NCI-H2171 (cell line): ENCODE measurements around the gene IFNLR1.

Experiments
- DNase-seq: peaks from one replicate; lab custom pipeline; 2025; lab: John Stamatoyannopoulos, UW

Gene IFNLR1

DNA sequence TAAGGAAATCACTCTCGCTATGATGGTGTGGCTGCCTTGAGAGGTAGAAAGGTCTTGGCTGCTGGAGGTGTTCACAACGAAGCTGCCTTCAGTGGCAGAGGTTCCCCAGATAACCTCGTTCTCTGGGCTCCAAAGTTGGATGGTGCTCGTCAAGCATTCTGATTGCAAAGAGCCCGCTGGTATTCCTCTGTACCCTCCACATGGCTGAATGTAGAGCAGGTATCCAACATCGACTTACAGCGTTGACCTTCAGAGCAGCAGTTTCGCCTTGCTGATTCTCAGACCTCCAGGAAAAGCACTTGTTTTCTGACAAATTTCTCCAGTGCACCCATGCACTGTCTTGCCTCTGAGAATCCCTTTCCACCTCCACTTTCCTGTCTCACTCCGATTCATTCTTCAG lies 39.9 kb downstream of the IFNLR1 start:
- DNase-seq: no peak

DNA sequence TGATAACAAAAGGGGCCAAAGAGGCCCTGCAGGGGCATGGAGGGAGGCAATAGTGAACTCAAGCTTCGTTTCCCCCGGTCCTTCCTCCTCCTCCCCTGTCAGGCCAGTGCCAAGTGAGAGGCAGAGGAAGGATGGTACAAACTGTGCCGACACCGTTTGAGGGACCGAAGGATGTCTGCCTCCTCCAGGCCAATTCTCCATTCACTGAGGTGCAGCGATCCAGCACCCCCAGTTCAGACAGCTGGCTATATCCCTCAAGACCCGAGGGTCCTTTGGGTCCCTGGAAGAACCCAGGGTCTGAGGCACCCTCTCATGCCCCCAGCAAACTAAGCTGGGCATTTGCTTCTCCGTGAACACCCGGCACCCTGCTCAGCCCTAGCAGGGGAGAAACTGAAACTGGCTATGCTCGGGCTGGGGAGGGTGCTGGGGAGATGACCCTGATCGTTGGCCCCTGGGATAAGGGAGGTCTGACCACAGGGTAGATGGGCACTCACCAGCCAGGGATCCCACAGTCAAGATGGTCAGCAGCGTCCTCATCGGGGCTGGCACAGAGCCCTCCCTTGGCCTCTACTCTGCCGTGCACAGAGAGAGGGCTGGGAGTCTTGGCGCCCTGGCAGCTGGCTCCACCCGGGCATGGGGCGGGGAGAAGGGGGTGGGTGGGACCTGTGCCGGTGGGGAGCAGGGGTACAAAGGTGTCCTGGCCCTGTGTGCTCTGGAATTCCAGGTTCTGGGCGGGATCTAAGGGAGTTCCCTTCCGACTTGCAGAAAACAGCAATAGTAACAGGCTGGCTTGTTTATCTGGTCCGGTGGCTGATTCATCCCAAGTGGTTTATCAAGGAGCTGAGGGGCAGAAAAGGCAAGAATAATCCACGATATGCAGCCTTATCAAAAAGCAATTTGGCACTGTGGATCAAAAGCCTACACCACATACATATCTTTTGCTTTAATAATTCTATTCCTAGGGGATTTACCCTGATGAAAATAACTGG lies 44.2 kb downstream of the IFNLR1 start, which contains the start of gene IL22RA1:
Gene IL22RA1 (minus strand): TSS at position 595 of the 989 bp plus-strand sequence. CDS start 58 bp downstream, at position 537.
- DNase-seq: no peak

DNA sequence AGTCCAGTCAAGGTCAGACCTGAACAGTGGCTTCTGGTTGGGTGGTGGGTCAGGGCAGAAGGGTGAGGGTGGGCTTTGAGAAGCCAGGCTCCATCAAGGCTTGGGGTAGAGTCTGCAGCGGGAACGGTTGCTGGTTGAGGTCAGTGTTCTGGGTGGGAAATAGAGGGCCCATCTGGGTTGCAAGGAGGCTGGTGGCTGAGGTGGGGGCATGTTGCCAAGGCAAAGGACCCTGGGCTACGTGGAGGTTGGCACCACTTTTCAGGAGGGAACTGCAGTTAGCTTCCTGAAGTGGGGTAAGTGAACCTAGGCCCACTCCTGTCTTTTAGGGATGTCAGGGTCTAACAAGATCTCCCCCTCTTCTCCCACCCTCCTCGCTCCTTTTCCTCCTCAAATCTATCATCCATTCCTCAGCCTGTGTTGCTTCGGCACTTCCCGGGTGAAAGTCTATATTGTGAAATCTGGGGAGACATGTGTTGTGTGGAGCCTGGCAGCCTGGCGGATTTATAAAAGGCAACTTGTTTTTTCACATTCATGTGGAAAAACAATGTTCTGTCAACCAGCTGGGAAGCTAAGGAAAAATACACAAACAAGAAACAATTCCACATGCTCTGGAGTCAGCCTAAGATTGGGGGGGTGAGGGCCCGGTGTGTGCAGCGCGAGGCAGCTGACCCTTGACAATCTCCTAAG lies 45.6 kb downstream of the IFNLR1 start:
- DNase-seq: no peak

DNA sequence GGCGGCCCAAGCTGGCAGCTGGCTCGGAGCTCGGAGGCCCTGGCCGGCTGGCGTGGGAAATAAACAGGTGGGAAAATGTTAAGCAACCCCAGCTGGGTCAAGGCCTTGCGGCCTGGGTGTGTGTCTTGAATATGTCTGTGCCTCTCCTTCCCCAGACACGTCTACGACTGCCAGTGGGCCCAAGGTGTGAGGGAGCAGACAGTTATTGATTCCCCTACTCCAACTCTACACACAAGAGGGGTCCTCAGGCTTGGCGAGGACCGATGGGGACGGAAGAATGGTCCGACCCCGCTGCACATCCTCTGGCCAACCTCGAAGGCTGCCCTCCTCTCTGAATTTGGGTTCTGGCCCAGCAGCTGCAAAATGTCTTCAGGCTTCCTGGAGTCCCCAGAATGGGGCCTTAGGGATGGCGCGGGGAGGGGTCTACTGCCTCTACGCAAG lies 46.3 kb downstream of the IFNLR1 start:
- no peak for DNase-seq

DNA sequence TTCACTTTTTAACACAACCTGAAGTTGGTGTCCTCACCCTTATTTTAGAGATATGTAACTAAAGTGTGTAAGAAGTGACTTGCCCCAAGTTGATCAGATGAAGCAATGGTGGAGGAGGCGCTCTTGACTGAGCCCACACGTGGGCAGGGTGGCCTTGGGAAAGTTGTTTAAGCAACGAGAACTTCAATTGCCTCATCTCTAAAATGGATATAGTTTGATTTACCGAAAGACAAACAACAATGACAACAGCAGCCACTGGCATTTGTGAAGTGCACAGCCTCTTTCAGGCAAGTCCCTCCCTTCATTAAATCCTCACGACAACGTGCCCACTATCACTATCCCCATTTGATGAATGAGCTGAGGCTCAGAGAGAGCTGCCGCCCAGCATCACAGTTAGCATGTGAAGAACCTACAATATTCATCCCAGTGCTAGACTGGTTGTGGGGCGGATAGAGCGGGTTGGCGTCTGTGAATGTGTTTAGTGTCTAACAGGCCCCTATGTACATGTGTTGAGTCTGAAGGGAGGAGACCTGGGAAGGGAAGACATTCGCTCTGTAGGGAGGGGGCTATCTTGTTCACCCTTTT lies 47.2 kb downstream of the IFNLR1 start:
- no peak for DNase-seq

DNA sequence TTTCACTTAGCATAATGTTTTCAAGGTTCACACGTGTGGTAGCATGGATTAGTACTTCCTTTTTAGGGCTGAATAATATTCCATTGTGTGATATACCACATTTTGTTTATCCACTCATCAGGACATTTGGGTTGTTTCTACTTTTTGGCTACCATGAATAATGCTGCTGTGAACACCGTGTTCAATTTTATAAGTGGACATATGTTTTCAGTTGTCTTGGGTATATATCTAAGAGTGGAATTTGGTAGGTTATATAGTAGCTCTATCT lies 47.9 kb downstream of the IFNLR1 start:
- DNase-seq: no peak

DNA sequence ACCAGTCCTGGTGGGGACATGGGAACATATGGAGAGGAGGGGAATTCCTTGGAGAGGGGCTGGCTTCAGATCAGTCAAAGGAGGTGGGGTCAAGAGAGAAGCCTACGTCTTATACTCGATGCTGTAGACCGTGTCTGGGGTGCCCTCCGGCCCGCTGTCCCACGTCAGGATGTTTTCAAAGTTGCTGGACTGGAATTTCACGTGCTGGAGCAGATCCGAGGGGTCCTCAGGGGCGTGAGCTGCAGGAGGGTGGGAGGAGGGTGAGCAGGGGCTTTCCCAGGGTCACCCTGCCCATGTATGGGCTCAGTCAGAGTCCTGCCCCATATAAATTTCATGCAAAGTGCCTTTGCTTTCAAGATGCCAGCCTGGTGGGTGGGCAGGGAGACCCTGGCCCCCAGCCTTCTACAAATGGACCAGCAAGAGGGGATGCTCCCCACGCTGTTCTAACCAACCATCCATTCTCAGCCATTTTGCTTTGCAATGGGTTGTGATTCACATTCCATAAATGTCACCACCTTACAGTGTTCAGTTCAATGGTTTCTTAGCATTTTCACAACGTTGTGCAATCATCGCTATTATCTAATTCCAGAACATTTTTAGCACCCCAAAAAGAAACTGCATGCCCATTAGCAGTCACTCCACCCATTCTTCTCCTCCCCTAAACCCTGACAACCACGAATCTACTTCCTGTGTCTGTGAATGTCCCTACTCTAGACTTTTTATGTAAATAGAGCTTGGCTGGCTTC lies 48.4 kb downstream of the IFNLR1 start:
- no peak for DNase-seq

DNA sequence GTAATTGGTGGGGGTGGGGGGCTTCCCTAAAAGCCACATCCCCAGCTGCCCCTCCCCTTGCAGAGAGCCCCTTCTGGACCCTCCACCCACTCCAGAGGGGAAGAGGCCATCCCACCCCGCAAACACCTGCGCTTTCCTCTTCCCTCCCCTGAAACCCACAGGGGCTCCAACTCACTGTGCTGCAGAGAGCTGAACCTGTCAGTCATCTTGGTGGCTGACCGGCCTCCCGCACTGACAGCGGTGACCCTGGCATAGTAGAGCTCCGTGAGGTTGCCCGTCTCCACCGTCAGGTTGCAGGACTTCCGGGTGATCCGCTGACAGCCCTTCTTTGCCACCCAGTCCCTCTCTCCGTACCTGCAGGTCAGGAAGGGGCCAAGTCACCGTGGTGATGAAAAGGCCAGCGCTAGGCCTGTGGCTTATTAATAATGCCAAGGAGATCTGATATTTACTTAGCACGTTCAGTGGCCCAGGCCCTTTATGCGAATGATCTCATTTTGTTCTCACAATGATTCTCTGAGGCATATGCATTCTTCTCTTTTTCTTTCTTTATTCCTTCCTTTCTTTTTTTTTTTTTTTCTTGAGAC lies 50.0 kb downstream of the IFNLR1 start:
- DNase-seq: no peak

DNA sequence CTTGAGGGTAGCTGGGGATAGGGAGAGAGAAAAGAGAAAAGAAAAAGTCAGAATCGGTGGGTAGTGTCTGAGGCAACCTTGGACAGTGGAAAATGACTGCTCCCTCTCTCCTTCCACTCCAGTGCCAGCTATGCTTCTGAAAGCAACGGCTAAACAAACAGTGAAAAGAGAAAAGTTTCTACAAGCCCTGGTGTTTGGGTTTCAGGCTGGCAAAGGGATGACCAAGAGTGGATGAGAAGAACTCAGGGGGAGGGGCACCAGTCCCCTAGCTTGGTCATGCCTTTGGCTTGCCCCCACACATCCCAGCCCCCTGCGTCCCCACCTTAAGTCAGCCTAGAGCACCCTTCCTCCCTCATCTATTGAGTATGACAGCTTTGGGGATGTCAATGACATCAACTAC lies 52.7 kb downstream of the IFNLR1 start:
- no peak for DNase-seq

DNA sequence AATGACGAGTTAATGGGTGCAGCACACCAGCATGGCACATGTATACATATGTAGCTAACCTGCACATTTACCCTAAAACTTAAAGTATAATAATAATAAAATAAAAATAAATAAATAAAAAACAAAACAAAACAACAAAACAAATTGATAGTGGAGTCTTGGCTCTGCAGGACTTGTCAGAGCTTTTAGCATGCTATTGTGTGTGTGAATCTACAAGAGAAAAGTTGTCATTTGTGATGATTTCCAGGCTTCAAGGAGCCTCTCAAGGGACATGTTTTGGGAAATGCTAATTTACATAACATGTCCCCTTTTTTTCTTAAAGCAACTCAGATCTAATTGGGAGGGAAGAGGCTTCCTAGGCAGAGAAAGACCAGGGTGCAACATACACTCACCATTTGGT lies 53.3 kb downstream of the IFNLR1 start:
- DNase-seq: no peak

DNA sequence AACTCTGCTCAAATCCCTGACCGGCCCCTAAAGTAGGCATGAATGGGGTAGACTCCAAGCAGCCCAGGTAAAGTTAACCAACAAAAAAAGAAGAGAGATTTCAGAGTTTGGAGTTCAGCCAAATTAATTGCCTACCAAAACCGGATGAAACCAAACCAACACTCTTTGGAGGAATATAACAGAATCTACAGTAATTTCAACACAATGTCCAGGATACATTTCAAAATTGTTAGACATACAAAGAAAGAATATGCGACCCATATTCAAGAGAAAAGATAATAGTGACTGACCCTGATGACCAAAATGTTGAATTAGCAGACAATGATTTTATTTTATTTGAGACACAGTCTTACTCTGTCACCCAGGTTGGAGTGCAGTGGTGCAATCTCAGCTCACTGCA lies 56.7 kb downstream of the IFNLR1 start:
- DNase-seq: no peak

DNA sequence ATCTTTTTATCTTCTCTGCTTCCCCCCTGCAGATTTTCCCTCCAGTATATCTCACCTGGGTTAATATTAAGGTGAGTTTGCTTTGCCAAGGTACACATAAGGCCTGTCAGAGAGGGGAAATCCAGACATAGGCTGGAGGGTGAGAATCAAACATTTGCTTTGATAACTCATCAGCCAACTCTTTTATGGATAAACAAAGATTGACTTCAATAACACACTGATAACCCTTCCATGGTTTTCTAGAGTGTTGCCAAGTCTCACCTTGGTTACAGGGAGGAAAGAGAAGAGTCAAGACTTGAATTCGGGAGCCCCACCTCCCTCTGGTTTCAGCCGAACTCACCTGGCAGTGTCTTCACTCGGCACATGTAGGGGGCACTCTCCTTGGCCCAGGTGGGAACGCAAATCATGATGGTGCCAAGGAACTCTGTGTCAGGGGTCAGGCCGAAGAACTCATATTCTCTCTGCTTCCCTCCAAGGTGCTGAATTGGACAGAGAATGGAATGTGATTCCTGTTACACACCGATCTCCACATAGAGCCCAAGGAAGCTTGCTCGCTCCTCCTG lies 59.2 kb downstream of the IFNLR1 start:
- no peak for DNase-seq

DNA sequence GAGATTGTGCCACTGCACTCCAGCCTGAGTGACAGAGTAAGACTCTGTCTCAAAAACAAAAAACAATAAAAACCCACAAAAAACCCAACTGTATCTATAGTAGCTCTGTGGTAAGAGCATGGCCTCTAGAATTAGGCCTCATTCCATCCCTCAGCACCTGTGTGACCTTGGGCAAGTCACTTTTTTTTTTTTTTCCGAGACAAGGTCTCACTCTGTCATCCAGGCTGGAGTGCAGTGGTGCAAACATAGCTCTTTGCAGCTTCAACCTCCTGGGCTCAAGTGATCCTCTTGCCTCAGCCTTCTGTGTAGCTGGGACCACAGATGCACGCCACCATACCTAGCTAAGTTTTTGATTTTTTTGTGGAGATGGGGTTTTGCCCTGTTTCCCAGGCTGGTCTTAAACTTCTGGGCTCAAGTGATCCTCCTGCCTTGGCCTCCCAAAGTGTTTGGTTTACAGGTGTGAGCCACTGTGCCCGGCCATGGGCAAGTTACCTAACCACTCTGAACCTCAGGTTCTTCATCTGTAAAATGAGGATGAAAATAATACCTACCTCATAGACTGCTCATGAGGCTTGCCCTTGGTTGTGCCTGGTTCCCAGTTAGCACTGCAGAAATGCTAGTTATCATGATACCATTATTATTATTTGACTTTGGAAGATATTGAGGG lies 59.8 kb downstream of the IFNLR1 start:
- no peak for DNase-seq

DNA sequence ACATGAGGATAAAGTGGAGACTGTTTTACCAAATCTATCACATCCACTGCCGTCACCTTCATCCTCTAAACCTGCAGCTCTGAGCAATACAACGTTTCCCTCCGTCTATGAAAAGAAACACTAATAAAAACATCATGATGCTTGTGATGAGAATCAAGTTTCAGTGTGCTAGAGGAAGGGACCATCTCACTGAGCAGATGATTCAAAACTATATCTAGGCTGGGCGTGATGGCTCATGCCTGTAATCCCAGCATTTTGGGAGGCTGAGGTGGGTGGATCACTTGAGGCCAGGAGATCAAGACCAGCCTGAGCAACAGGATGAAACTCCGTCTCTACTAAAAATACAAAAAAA lies 60.4 kb downstream of the IFNLR1 start:
- no peak for DNase-seq

DNA sequence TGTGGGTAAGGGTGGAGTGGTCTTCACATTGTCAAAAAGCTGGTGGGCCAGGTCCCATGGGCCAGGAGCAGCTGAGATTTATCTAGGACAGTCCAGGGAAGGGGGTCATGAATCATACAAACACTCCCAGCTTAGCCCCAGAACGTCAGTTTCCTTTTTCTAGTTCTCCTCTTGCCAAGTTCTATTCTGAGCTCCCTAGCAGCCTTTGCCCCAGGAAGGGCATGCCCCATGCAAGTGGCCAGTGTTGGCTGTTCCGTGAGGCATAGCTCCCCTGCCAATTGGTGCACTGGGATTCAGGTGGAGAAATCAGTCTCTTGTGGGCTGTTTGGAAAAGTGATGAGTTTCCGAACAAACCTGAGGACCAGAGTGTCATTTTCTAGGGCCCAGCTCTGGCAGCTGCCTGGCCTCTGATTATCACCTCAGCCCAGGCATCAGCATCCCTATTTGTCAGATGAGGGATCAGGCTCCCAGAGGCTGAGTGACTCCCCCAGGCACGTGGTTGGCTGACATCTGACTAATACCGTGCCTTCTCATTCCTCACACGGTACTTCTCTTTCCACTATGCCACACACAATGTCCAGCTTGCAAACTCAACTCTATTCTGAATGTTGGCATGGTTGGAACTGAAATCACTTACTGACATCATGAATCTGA lies 60.9 kb downstream of the IFNLR1 start:
- DNase-seq: no peak

DNA sequence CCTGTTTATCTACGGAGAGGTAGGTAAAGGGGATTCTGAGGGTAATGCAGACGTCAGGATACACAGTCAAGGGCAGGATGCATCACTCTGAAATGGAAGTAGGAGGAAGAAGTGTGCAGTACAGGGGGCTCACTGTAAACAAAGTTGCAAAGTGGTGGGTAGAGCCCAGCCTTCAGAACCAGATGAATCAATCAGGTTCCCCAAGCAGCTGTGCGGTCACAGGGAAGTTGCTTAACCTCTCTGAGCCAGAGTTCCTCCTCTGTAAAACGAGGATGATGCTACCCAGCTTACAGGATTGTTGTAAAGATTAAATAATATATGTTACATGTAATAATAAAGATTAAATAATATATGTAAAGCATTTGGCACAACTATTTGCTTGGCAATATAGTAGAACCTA lies 61.6 kb downstream of the IFNLR1 start:
- no peak for DNase-seq

DNA sequence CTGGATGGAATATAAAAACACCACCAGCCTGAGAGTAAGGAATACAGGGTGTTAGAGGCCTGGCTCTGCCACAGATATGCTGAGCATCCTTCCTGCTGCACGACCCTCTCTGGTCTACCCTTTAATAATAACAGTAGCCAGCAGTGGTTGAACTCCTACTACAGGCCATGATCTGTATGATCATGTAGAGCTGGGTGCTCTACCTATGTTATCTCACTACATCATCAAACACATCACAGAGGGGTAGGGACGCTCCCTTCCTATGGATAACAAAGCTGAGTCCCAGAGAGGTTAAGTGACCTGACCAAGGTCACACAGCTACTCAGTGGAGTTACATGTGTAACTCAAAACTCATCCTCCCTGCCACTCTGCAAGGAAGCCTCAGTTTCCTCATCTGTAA lies 62.1 kb downstream of the IFNLR1 start:
- DNase-seq: no peak

DNA sequence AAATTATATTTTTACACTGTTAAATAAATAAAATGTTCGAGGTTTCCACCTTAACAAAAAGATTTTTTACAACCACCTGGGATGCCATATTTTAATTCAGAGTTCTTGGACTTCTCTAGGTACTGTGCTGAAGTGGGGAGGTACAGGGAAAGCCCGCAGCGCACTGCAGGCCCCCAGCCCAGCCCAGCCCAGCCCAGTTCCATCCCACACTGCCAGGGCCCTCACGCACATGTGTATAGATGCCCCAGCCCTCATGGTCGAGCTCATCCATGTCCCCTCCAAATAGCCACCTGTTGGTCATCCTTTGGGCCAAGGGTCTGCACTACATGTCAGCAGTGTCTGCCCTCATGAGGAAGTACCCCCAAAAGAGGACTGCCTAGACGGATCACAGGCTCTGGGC lies 63.5 kb downstream of the IFNLR1 start:
- no peak for DNase-seq

DNA sequence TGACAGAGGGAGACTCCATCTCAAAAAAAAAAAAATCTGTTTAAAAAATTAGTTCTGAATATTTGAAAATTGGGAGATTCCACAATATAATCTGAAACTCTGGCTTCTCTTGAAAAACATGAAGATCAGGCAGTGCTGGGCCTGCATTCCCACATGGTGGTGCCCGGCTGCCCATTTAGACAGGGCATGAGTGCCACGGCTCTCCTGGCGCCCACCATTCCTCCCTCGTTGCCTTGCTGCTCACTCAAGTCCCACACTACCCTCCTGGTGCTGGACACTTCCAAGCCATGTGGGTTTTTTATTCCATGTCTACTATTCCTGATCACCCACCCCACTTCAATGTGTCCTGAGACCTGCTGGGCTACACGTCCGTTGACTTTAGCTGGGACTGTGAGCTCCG lies 64.3 kb downstream of the IFNLR1 start:
- DNase-seq: no peak

DNA sequence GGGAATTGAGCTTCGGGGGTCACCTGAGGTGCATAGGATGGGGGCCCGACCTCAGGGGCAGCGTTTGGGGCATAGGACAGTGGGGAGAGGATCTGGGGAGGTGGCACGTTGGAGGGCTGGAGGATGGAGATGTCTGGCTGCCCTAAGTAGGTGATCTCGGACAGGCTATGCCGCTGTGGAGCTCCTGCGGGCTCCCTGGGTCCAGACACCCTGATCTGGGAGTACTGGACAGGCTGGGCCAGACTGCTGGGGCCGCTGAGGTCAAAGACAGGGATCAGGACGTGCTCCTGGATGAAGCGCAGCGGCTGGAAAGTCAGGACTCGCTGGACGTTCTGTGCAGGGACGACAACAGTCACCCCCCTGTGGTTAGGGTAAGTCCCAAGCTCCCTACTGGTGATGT lies 65.7 kb downstream of the IFNLR1 start:
- DNase-seq: no peak

DNA sequence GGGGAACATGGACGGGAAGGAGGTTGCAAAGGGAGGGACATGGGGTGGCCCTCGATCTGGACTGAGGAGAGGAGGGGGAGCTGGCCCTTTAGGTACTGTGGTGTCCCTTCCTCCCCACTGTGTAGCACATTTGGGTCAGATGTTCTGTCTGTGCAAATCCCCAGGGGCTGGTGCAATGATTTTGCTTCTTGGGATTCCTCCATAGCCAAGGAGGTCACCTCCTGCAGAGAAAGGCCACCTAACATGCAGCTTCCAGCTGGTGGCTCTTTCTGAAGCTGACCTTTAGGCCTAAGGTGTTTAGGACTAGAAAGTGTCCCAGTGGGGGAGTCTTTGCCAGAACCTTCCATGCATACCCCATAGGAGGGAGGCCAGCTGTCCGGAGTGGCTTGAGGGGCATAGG lies 66.1 kb downstream of the IFNLR1 start:
- no peak for DNase-seq
